Activated CD4-positive, alpha-beta T cell treated with anti-CD3 and anti-CD28 coated beads, Interleukin-2, amount 10 ng/mL, durations not matched to agents 7 days and 5 days (primary cell): Measurements from ENCODE around the gene NDST1. TPM values are rescaled to one million over a fixed set of nuclear protein-coding genes. Genes with fewer than 3 reads are reported as not detected.

Experiments used
- CTCF ChIA-PET: fragments of 350-600 bp; sonication (Branson Sonifier 250); formaldehyde crosslinking; loops from one replicate; lab custom pipeline; 2021; ENCODE audit warnings: antibody characterized with exemption; lab: Charles Lee
- POLR2A ChIA-PET: fragments of 350-600 bp; sonication (Branson Sonifier 250); formaldehyde crosslinking; loops from one replicate; lab custom pipeline; 2021; ENCODE audit warnings: antibody characterized with exemption; lab: Charles Lee
- DNase-seq: peaks from one replicate; pipeline ENCODE4 v3.0.0-alpha.2; 2020
- H3K27ac Mint-ChIP-seq: one replicate; pipeline ENCODE4 v1.8.0; 2021; ENCODE audit warnings: mild to moderate bottlenecking, moderate library complexity, mixed read lengths
- H3K27me3 Mint-ChIP-seq: one replicate; pipeline ENCODE4 v1.8.0; 2021; ENCODE audit warnings: mixed read lengths
- H3K36me3 Mint-ChIP-seq: one replicate; pipeline ENCODE4 v1.8.0; 2021; ENCODE audit warnings: low read depth, mixed read lengths
- H3K4me1 Mint-ChIP-seq: one replicate; pipeline ENCODE4 v1.8.0; 2021; ENCODE audit warnings: mixed read lengths
- H3K4me3 Mint-ChIP-seq: one replicate; pipeline ENCODE4 v1.8.0; 2021; ENCODE audit warnings: mild to moderate bottlenecking, moderate library complexity, mixed read lengths
- H3K9me3 Mint-ChIP-seq: one replicate; pipeline ENCODE4 v1.8.0; 2021; ENCODE audit warnings: mixed read lengths
- total RNA-seq, 2 experiments: library from RNA; stranded (reverse); gene quantifications; one replicate each; pipeline ENCODE4 v1.2.3, GENCODE V29; 2021

The NDST1 gene
- total RNA-seq, 2 experiments from 2014 or later = 0.50 to 0.71 TPM

- Mint-ChIP-seq H3K36me3 (no peaks in the 10 kb centered on the region), H3K27ac (no peak overlapping the region), H3K4me3 (no peak overlapping the region), H3K27me3 (peaks cover 2% of the 10 kb centered on the region), H3K4me1 (peaks cover under 1% of the 10 kb centered on the region), H3K9me3 (no peaks in the 10 kb centered on the region)
- POLR2A ChIA-PET = no interaction called here
- CTCF ChIA-PET = interaction anchor here (2.5 kb wide), 1 partner anchor 43 kb away, joined by 8 read pairs; the partner anchor contains the start of gene RPS14
- DNase-seq = no peak
These were observed 15.3 kb upstream of the NDST1 start for GRCh38 chr5:150492621-150493020.

DNA sequence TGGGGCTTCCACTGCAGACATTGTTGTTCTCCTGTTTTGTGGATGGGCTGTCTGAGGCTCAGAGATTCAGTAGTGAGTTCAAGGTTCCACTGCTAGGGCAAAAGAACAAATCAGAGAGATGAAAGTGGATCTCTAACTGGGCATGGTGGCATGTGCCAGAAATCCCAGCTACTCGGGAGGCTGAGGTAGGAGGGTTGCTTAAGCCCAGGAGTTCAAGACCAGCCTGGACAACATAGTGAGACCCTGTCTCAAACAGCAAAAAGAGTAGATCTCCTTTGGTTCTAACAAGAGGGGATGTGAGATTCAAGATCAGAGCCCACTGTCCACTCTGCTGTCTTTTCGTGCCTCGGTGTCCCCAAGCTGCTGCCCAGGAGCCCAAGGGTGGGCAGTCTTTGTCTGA lies 11.8 kb upstream of the NDST1 start:
- H3K36me3 Mint-ChIP-seq = no peaks in the 10 kb centered on the region
- ChIA-PET POLR2A (no interaction called here), CTCF (no interaction called here)
- no peak overlapping the region for H3K4me3 Mint-ChIP-seq
- H3K27ac Mint-ChIP-seq = no peak overlapping the region
- no peaks in the 10 kb centered on the region for H3K9me3 Mint-ChIP-seq
- no peaks in the 10 kb centered on the region for H3K27me3 Mint-ChIP-seq
- H3K4me1 Mint-ChIP-seq = no peaks in the 10 kb centered on the region
- no peak for DNase-seq

GRCh38 chr5:150496534-150496933 lies 11.4 kb upstream of the NDST1 start:
- H3K4me3 Mint-ChIP-seq = no peak overlapping the region
- H3K27ac Mint-ChIP-seq = no peak overlapping the region
- ChIA-PET CTCF (interaction anchor here (0.8 kb wide), 1 partner anchor 12 kb away, joined by 3 read pairs; no protein-coding TSS in a partner anchor), POLR2A (no interaction called here)
- no peaks in the 10 kb centered on the region for H3K9me3 Mint-ChIP-seq
- DNase-seq = no peak
- H3K4me1 Mint-ChIP-seq = no peaks in the 10 kb centered on the region
- no peaks in the 10 kb centered on the region for H3K36me3 Mint-ChIP-seq
- no peaks in the 10 kb centered on the region for H3K27me3 Mint-ChIP-seq

GRCh38 chr5:150497274-150497988 lies 10.5 kb upstream of the NDST1 start:
- H3K4me3 Mint-ChIP-seq = no peak overlapping the region
- no peaks in the 10 kb centered on the region for H3K36me3 Mint-ChIP-seq
- ChIA-PET CTCF (interaction anchor here (0.8 to 1.5 kb wide), 4 partner anchors 10 to 16 kb away, joined by 3 to 4 read pairs (median 4); no protein-coding TSS in a partner anchor), POLR2A (no interaction called here)
- DNase-seq = no peak
- H3K27me3 Mint-ChIP-seq = no peaks in the 10 kb centered on the region
- no peaks in the 10 kb centered on the region for H3K4me1 Mint-ChIP-seq
- H3K9me3 Mint-ChIP-seq = no peaks in the 10 kb centered on the region
- H3K27ac Mint-ChIP-seq = no peak overlapping the region

- DNase-seq = no peak
- ChIA-PET CTCF (interaction anchor here (0.6 to 1.5 kb wide), 4 partner anchors 10 to 349 kb away, joined by 3 to 4 read pairs (median 4); no protein-coding TSS in a partner anchor), POLR2A (no interaction called here)
- no peaks in the 10 kb centered on the region for H3K9me3 Mint-ChIP-seq
- H3K27me3 Mint-ChIP-seq = no peaks in the 10 kb centered on the region
- no peak overlapping the region for H3K27ac Mint-ChIP-seq
- no peaks in the 10 kb centered on the region for H3K4me1 Mint-ChIP-seq
- H3K4me3 Mint-ChIP-seq = no peak overlapping the region
- H3K36me3 Mint-ChIP-seq = no peaks in the 10 kb centered on the region
These were observed 10.0 kb upstream of the NDST1 start for GRCh38 chr5:150497989-150498317.

DNA sequence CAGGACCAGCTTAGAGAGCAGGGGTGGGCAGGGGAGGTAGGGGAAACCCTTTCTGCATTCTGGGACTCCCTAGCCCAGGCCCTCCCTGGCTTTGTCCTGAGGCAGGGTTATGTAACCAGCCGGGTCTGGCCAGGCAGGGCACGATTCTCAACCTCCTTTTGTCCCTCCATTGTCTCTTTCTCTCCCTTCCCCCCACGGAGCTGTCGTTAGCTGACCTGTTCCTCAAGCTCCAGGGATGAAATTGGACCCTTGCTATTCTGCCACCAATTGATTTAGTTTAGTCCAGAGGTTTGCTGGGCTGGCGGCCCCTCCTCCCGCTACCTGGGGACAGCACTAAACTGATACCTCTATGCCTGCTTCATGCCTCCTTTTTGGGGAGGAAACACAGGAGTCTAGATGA lies 9.4 kb upstream of the NDST1 start:
- DNase-seq = no peak
- Mint-ChIP-seq H3K4me3 (no peak overlapping the region), H3K27ac (no peak overlapping the region), H3K27me3 (no peaks in the 10 kb centered on the region), H3K9me3 (no peaks in the 10 kb centered on the region), H3K4me1 (no peaks in the 10 kb centered on the region), H3K36me3 (no peaks in the 10 kb centered on the region)
- CTCF ChIA-PET = interaction anchor here (0.6 to 1.5 kb wide), 5 partner anchors 10 to 348 kb away, joined by 3 to 4 read pairs (median 4); no protein-coding TSS in a partner anchor
- POLR2A ChIA-PET = no interaction called here

- Mint-ChIP-seq H3K4me3 (no peak overlapping the region), H3K27ac (no peak overlapping the region), H3K36me3 (no peaks in the 10 kb centered on the region), H3K27me3 (no peaks in the 10 kb centered on the region), H3K9me3 (no peaks in the 10 kb centered on the region), H3K4me1 (no peaks in the 10 kb centered on the region)
- ChIA-PET POLR2A (no interaction called here), CTCF (interaction anchor here (0.6 to 1.5 kb wide), 3 partner anchors 10 to 172 kb away, joined by 3 to 4 read pairs (median 4); no protein-coding TSS in a partner anchor)
- no peak for DNase-seq
These were observed 9.0 kb upstream of the NDST1 start for GRCh38 chr5:150498971-150499370.

DNA sequence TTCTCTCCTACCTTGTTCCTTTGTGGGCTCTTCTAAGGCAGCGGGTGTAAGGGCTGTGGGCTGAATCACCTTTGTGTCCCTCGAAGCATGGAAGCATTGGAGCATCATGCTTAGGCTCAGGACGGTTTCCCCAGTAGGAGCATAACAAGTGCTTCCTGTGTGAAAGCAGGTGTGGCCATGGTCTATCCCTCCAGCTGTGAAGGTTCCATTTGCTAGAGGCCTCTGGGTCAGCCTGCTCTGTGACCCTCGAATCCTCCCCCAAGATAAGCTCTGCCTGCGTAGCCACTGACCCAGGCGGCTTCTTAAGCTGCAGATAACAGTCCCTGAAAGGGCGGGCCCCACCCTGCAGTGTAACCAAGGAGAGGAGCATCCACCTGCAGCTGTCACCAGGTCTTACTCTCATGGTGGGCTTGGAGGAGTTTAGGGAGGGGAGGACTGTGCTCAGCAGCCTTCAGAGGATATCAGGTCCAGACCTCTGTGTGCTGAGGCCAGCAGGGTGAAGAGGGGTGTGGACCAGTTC lies 8.4 kb upstream of the NDST1 start:
- H3K4me3 Mint-ChIP-seq = no peak overlapping the region
- CTCF ChIA-PET = interaction anchor here (0.6 to 1.5 kb wide), 2 partner anchors 15 to 172 kb away, joined by 3 to 5 read pairs; no protein-coding TSS in a partner anchor
- POLR2A ChIA-PET = no interaction called here

DNA sequence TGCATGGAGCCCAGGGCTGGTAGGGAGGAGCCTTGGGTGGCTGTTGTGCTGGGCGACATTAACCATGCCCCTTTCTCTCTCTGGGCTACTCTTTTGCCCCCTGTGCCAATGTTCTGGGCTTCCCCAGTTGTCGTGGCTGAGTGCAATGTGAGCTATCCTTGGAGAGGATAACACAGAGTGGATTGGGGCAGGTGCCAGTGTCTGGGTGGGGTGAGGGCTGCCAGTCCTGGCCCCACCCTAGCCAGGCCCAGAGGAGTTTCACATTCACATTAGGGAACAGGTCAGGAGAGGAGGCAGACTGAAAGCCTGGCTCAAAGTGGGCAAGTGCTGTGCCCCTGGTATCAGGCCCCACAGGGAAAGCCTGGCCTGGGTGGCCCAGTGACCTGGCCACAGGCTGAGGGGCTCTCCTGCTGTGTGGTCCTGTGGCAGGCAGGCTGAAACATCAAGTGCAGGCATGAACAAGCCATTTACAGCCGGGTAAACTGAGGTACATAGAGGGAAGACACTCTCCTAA lies 7.5 kb upstream of the NDST1 start:
- ChIA-PET CTCF (interaction anchor here (1.5 kb wide), 1 partner anchor 15 kb away, joined by 5 read pairs; no protein-coding TSS in a partner anchor), POLR2A (no interaction called here)
- H3K36me3 Mint-ChIP-seq = no peaks in the 10 kb centered on the region

More for the DNA sequence above, 8.4 kb upstream of the NDST1 start:
- no peaks in the 10 kb centered on the region for H3K9me3 Mint-ChIP-seq
- H3K27me3 Mint-ChIP-seq = no peaks in the 10 kb centered on the region
- DNase-seq = no peak
- H3K4me1 Mint-ChIP-seq = no peaks in the 10 kb centered on the region
- H3K27ac Mint-ChIP-seq = no peak overlapping the region
- H3K36me3 Mint-ChIP-seq = no peaks in the 10 kb centered on the region

GRCh38 chr5:150500905-150501304 lies 7.0 kb upstream of the NDST1 start:
- Mint-ChIP-seq H3K9me3 (no peaks in the 10 kb centered on the region), H3K27me3 (no peaks in the 10 kb centered on the region), H3K36me3 (no peaks in the 10 kb centered on the region), H3K4me1 (no peaks in the 10 kb centered on the region), H3K4me3 (no peak overlapping the region), H3K27ac (no peak overlapping the region)
- DNase-seq = no peak
- ChIA-PET CTCF (interaction anchor here (1.1 to 1.5 kb wide), 3 partner anchors 15 to 25 kb away, joined by 3 to 5 read pairs (median 3); no protein-coding TSS in a partner anchor), POLR2A (no interaction called here)

More for the DNA sequence above, 7.5 kb upstream of the NDST1 start:
- Mint-ChIP-seq H3K4me1 (no peaks in the 10 kb centered on the region), H3K27ac (no peak overlapping the region), H3K4me3 (no peak overlapping the region), H3K27me3 (no peaks in the 10 kb centered on the region), H3K9me3 (no peaks in the 10 kb centered on the region)
- DNase-seq = no peak

- CTCF ChIA-PET = interaction anchor here (0.9 to 1.5 kb wide), 3 partner anchors 10 to 24 kb away, joined by 3 read pairs; no protein-coding TSS in a partner anchor
These were observed 5.8 kb upstream of the NDST1 start for GRCh38 chr5:150502106-150502505.

GRCh38 chr5:150502847-150503246 lies 5.1 kb upstream of the NDST1 start:
- Mint-ChIP-seq H3K36me3 (no peaks in the 10 kb centered on the region), H3K27me3 (no peaks in the 10 kb centered on the region), H3K27ac (no peak overlapping the region), H3K9me3 (no peaks in the 10 kb centered on the region), H3K4me3 (no peak overlapping the region), H3K4me1 (no peaks in the 10 kb centered on the region)
- ChIA-PET CTCF (no interaction called here), POLR2A (no interaction called here)
- DNase-seq = no peak

More at GRCh38 chr5:150502106-150502505, 5.8 kb upstream of the NDST1 start:
- POLR2A ChIA-PET = no interaction called here
- Mint-ChIP-seq H3K9me3 (no peaks in the 10 kb centered on the region), H3K27ac (no peak overlapping the region), H3K36me3 (no peaks in the 10 kb centered on the region), H3K4me3 (no peak overlapping the region), H3K4me1 (no peaks in the 10 kb centered on the region), H3K27me3 (no peaks in the 10 kb centered on the region)
- no peak for DNase-seq

GRCh38 chr5:150503386-150503785 lies 4.5 kb upstream of the NDST1 start:
- no peak overlapping the region for H3K4me3 Mint-ChIP-seq
- no peaks in the 10 kb centered on the region for H3K36me3 Mint-ChIP-seq
- ChIA-PET CTCF (no interaction called here), POLR2A (no interaction called here)
- H3K4me1 Mint-ChIP-seq = no peaks in the 10 kb centered on the region
- no peaks in the 10 kb centered on the region for H3K27me3 Mint-ChIP-seq
- no peak for DNase-seq
- no peaks in the 10 kb centered on the region for H3K9me3 Mint-ChIP-seq
- H3K27ac Mint-ChIP-seq = no peak overlapping the region
